OCI-LY1 (cell line): Measurements from ENCODE around the gene GBE1.

Source experiments
- EZH2 ChIP-seq: fragments of 200-600 bp; sonication (generic), shearing (Covaris generic); IDR thresholded peaks from 2 replicates; pipeline ENCODE4 v1.8.0; 2017; ENCODE audit warnings: borderline replicate concordance, mixed run types, mild to moderate bottlenecking, antibody characterized with exemption, low read length, moderate library complexity, mixed read lengths
- TF ChIP-seq, protein P1 (sequence below): fragments of 200-600 bp; sonication (generic), shearing (Covaris generic); IDR thresholded peaks from 2 replicates; pipeline ENCODE4 v1.5.1; 2017; ENCODE audit warnings: mild to moderate bottlenecking, antibody characterized with exemption, low read length, moderate library complexity, mixed read lengths

DNA sequence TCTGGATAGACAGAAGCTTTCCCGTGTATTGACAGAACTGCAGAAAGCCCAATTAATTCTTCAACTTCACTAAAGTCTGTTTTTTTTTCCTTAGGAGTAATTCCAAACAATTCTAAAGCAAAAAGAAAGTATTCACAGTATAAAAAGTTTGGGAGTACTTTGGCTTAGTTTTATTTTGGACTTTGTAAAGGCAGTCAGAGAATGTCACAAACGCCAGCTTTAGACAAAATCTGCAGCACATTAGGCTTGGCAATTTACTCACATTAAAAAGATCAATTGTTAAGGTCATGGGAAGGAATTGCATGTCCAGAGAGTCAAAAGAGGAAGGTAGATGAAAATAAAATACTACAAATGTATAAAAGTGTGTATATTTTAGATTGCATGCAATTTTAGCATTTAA is 47.5 kb upstream of the GBE1 start:
- TF ChIP-seq, protein P1, sequence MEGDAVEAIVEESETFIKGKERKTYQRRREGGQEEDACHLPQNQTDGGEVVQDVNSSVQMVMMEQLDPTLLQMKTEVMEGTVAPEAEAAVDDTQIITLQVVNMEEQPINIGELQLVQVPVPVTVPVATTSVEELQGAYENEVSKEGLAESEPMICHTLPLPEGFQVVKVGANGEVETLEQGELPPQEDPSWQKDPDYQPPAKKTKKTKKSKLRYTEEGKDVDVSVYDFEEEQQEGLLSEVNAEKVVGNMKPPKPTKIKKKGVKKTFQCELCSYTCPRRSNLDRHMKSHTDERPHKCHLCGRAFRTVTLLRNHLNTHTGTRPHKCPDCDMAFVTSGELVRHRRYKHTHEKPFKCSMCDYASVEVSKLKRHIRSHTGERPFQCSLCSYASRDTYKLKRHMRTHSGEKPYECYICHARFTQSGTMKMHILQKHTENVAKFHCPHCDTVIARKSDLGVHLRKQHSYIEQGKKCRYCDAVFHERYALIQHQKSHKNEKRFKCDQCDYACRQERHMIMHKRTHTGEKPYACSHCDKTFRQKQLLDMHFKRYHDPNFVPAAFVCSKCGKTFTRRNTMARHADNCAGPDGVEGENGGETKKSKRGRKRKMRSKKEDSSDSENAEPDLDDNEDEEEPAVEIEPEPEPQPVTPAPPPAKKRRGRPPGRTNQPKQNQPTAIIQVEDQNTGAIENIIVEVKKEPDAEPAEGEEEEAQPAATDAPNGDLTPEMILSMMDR: no peak
- TF ChIP-seq EZH2: no peak
